HG03066 (cell line): Measurements from ENCODE around the gene PSENEN.
"Not testable (repeated sequence)": the region's sequence is repeated elsewhere in the genome, so short reads cannot be mapped to it uniquely, and the experiment has no call there.

Experiments used
- ATAC-seq: cut with Tn5 transposase; IDR thresholded peaks from one replicate; pipeline ENCODE4 v1.9.1; 2021; ENCODE audit warnings: low read depth; ENCODE audit not compliant: unreplicated experiment

PSENEN gene

DNA sequence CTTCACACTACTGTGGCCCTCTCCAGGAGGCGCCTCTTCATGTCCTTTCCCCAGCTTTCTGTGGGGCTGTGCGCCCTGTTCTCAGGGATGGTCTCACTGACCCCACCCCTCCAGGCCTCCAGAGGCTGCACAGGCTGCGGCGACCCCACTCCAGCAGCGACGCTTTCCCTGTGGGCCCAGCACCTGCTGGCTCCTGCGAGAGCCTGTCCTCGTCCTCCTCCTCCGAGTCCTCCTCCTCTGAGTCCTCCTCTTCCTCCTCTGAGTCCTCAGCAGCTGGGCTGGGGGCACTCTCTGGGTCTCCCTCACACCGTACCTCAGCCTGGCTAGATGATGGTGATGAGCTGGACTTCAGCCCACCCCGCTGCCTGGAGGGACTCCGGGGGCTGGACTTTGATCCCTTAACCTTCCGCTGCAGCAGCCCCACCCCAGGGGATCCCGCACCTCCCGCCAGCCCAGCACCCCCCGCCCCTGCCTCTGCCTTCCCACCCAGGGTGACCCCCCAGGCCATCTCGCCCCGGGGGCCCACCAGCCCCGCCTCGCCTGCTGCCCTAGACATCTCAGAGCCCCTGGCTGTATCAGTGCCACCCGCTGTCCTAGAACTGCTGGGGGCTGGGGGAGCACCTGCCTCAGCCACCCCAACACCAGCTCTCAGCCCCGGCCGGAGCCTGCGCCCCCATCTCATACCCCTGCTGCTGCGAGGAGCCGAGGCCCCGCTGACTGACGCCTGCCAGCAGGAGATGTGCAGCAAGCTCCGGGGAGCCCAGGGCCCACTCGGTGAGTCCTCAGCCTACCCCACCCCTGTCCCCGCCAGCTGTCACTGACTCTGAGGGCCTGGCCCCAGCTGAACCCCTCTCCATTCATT is 41.1 kb downstream of the PSENEN start:
- ATAC-seq, result no peak

DNA sequence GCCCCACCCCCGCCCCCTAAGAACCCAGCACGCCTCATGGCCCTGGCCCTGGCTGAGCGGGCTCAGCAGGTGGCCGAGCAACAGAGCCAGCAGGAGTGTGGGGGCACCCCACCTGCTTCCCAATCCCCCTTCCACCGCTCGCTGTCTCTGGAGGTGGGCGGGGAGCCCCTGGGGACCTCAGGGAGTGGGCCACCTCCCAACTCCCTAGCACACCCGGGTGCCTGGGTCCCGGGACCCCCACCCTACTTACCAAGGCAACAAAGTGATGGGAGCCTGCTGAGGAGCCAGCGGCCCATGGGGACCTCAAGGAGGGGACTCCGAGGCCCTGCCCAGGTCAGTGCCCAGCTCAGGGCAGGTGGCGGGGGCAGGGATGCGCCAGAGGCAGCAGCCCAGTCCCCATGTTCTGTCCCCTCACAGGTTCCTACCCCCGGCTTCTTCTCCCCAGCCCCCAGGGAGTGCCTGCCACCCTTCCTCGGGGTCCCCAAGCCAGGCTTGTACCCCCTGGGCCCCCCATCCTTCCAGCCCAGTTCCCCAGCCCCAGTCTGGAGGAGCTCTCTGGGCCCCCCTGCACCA is 41.9 kb downstream of the PSENEN start:
- ATAC-seq, result no peak

DNA sequence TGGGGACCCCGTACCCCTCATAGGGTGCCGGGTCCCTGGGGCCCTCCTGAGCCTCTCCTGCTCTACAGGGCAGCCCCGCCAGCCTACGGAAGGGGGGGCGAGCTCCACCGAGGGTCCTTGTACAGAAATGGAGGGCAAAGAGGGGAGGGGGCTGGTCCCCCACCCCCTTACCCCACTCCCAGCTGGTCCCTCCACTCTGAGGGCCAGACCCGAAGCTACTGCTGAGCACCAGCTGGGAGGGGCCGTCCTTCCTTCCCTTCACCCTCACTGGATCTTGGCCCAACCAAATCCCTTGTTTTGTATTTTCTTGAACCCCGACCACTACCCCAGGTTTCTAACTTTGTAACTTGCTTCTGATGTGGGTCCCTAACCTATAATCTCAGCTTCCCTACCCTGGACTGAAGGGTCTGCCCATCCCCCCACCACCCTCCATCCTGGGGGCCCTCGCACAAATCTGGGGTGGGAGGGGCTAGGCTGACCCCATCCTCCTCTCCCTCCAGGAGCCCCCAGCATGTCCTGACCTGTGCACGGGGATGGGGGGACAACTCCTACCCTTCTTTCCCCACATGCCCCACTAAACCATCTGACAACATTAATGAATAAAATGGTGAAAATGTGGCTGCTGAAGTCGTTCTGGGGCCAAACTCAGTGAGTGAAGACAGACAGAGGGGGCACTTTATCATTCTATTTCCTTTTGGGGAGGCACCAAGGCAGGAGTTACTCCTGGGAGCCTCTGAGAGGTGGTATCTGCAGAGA is 42.9 kb downstream of the PSENEN start:
- ATAC-seq, result no peak

DNA sequence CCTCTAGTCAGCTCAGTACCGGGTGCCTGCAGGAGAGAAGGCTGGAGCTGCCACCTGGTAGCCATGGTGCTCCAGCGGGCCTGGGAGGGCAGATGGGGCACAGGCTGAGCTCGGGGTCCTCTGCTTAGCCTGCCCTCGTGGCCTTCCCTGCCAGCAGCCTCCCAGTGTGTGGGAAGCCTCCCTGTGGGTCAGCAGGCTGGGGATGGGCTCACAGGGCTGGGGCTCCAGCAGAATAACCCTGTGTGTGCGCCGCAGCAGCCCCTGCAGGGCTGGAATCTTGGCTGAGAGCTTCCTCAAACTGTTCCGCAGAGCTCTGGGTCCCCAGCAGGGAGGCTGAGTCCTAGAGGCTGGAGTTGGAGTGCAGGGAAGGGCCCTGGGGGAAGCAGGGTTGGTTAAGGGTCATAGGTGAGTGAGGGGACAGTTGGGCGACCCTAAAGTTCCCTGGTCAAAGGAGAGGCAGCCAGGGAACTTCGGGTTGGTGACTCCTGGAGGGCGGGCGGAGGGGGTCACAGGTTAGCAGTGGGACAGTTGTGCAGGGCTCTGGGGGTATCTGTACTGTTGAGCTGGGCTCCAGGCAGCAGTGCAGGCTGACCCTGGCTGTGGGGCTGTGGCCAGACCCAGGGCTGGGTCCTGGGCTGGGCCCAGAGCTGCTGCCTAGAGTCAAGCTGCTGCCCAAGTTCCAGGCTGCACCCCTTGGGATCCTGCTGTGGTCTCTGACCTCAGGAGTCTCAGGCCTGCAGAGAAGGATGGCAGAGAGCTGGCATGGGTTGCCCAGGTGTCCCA is 43.9 kb downstream of the PSENEN start:
- no peak for ATAC-seq

DNA sequence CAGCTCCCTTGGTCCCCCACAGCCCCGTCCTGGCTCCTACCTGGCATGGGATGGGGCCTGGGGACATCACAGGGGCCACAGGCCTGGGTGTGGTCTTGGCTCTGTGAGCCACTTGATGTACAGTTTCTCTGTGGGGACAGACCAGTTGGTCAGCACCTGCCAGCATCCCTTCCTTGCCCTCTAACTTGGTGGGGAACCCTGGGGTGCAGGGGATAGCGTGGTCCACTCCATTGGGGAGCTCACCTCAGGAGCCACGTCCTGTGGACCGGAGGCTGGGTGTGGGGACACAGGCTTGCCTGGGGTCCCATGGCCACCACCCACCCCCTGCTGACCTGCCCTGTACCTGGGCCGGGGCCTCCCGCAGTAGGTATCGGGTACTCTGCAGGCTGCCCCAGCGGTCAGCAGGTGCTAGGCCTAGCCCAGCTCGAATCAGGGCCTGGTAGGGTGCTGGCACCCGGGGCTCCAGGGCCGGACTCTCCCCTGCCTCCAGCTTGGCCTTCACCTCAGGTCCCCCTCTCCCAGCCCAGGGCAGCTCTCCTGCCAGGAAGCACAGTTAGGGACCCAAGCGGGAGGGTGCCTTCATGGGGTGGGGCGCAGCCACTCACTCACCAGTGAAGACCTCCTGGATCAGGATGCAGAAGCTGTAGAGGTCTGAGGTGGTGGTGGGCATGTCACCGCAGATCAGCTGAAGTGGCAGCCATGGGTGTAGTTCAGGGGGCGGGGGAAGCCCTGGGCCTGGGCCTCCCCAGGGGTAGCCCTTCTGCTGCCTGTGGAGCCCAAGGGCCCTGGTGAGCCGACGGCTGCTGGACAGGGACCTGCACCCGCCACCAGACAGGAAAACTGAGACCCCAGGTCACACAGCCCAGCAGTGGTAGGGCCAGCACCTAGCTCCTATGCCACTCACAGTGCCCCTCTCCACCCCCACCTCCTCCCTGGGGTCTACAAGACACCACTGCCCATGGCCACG is 44.8 kb downstream of the PSENEN start:
- no peak for ATAC-seq

DNA sequence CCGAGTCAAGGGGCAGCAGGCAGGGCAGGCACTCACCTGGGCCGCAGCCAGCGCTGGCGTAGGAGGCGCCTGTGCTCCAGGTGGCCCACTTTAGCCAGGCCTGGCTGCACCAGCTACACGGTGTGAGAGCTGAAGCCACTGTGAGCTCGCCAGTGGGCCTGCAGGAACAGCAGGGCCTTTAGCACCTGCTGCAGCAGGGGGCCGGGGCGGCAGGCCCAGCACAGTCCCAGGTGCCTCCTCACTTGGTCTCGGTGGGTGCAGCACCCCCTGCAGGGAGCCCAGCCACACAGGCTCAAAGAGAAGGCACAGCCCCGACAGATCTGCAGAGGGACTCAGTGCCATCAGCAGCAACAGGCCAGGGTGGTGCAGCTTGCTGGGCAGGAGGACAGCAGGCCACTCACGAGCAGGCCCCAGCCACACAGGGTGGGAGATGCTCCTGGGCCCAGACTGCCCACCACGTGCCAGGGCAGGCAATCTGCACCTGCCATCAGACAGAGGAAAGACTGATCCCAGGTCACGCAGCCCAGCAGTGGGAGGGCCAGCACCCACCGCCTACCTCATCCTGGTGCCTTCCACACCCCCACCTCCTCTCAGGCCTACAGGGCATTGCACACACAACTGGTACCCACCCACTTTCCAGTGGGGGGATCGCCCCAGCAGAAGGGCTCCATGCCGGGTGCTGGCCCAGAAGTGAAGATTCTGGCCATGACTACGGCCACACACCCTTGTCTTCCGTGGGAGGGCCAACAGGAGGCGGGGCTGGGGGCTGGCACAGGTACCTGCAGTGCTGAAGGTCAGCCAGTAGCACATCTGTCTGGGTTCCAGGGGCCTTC is 45.7 kb downstream of the PSENEN start:
- ATAC-seq, result no peak

DNA sequence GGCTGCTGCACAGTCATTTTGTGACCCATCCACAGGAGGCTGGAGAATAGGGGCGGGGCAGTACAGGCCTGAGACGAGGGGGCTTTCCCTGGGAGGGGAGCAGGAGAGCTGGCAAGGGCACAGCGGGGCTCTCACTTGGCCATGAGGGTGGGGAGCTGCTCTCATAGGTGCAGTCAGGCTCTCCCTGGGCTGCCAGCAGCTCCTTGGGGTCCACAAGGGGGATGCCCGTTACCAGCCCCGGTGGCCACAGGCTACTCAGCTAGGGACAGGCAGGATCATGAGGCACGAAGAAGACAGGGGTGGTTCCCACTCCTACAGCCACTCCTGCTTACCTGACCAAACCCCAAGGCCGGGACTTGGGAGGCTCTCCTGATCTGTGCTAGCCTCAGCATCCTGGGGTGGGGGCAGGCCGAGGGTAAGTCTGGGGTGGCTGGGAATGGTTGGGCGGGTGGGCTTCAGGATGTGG is 46.4 kb downstream of the PSENEN start:
- ATAC-seq, result no peak

DNA sequence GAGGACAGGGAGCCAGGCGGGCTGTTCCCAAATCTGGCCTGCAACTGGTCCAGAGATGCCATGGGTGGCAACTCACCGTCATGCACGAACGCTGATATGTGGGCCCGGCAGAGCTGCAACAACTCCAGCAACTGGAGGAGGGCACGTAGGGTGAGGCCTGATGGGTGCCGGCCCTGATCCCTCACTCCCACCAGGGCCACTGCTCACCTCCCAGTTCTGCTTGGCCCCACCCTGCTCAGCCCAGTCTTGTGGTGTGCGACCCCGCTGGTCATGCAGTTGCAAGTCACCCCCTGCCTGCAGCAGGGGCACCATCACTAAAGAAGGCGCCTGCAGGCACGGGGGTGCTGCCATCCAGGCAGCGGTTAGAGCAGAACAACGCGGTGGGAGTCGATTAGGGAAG is 46.9 kb downstream of the PSENEN start:
- ATAC-seq, result no peak

DNA sequence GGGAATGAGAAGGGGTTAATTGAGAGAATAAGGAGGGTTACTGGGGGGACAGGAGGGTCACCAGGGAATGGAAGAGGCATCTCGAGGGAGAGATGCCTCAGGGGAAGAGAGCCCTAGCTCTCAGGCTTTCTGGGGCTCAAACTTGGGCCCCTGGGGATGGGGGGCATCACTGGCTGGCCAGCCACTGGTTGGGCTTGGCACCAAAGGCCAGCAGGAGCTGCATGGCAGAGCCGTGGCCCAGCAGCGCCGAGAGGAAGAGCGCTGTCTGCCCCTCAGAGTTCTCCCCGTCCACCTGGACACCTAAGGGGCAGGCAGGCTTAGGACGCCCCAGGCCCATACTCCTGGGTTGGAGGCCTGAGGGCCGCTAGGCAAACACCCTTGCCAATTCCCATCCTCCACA is 47.4 kb downstream of the PSENEN start:
- no peak for ATAC-seq

DNA sequence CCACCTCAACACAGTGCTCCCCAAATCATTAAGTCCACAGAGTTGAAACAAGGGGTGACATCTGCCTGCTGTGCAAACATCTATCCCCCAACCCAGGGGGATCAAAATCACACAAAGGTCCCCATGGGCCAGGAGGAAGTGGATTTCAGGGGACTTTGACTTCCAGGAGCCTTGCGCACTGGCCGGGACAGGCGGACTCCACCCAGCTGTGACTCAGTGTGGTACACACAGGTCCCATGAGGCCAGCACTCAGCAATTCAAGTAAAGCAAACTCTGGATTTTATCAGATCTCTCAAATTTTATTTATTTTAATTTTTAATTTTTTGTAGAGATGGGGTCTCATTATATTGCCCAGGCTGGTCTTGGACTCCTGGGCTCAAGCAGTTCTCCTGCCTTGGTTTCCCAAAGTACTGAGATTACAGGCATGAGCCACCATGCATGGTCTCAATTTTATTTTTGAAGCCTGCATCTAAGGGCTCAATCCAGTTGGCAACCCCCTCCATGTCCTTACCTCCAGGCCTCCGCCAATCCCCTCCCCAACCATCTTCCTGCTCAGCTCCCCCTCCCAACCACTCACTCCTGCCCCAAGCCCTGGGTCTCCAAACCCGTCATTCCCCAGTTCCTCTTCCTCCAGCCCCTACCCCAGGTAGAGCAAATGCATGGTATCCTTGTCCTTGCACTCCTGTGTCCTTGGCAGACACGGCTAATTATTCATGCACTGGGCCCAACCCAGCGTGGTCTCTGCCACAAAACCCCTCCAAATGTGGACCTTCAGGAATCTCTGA is 48.1 kb downstream of the PSENEN start:
- no peak for ATAC-seq

DNA sequence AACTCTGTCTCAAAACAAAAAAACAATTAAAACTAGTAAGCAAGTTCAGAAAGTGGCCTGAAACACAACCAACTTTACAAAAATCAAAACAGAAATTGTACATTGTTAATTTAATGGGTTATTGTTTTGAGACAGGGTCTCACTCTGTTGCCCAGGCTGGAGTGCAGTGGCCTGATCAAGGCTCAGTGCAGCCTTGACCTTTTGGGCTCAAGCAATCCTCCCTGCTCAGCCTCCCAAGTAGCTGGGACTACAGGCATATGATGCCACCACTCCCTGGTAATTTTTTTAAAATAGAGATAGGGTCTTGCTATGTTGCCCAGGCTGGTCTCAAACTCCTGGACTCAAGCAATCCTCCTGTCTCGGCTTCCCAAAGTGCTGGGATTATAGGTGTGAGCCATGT is 50.1 kb downstream of the PSENEN start:
- not testable (repeated sequence) for ATAC-seq
